ENCODE data around the gene DTWD1. TPM values are rescaled to one million over a fixed set of nuclear protein-coding genes. Genes with fewer than 3 reads are reported as not detected.

The DTWD1 gene
- total and polyA plus RNA-seq, 10 of the 15 experiments (the other 5 are each of a cell fraction or from before 2014, with no cell fraction given): 13.9 to 32.0 (median 19.3) TPM

- Histone ChIP-seq H3K9ac (ENCODE audit: control insufficient read depth, insufficient read depth, low read length) (peak overlapping the region; percentile 74), H3K9me3 (replicated peaks; ENCODE audit: control insufficient read depth, insufficient read depth, low read length) (peaks cover 4% of the 10 kb centered on the region), H3K27ac (ENCODE audit: control insufficient read depth, insufficient read depth) (peak overlapping the region; percentile 71), H3K4me1 (ENCODE audit: control insufficient read depth, insufficient read depth, low read length) (no peaks in the 10 kb centered on the region), H3K27me3 (replicated peaks in 1 of 2; ENCODE audit: control insufficient read depth in 2 of 2, insufficient read depth in 2 of 2, low read length in 1 of 2) (no peaks in the 10 kb centered on the region), H3K4me3 (peak overlapping the region; percentile 73), H2AFZ (ENCODE audit: control insufficient read depth, low read depth, low read length) (peak overlapping the region; percentile 89), H3K36me3 (ENCODE audit: control insufficient read depth in 2 of 2, insufficient read depth in 2 of 2, low read length in 1 of 2) (no peaks in the 10 kb centered on the region), H4K20me1 (ENCODE audit: control insufficient read depth, insufficient read depth) (no peaks in the 10 kb centered on the region), H3K4me2 (ENCODE audit: control insufficient read depth, insufficient read depth) (peak overlapping the region; percentile 78), H3K79me2 (ENCODE audit: control insufficient read depth, insufficient read depth, low read length) (peaks cover 24% of the 10 kb centered on the region)
- CTCF ChIA-PET: no interaction called here
- TSS peak; percentile 94 for BruUV-seq (replicated peaks)
- POLR2A ChIA-PET: interaction anchor here (1.0 kb wide), 1 partner anchor 9 kb away, joined by 3 read pairs; no protein-coding TSS in a partner anchor
- SMC1A ChIA-PET (ENCODE audit: uncharacterized antibody, unreplicated experiment): no interaction called here
- RAD21 ChIA-PET (ENCODE audit: unreplicated experiment): interaction anchor here (1.0 kb wide), 1 partner anchor 32 kb away, joined by 4 read pairs; no protein-coding TSS in a partner anchor
- WGBS (ENCODE audit: insufficient coverage, insufficient replicate concordance, low lambda C conversion rate, missing lambda C conversion rate): 0% methylated on average over 6 of the region's 6 CpGs
- intact Hi-C loops (cut with micrococcal nuclease; ENCODE audit: unreplicated experiment): loop anchor here (5.0 to 10.0 kb wide), 2 partner anchors 463 to 1285 kb away; partner anchors contain the start of genes COPS2 and DUT
- no peak for FAIRE-seq
- TF ChIP-seq MLLT1 (IDR thresholded peaks at IDR 0.05) (peak; percentile 31; the same call in 1 of the 2 replicates), ASH2L (IDR thresholded peaks at IDR 0.05; ENCODE audit: borderline replicate concordance, low read depth) (no peak), PAX8 (IDR thresholded peaks at IDR 0.05) (0 out of 2 replicates have a peak, but pooled peaks have one; percentile 32), ATF3 (IDR thresholded peaks at IDR 0.05; ENCODE audit: borderline replicate concordance, extremely low read depth, low read depth, low read length) (no peak), ZNF384 (IDR thresholded peaks at IDR 0.05; ENCODE audit: borderline replicate concordance, low read depth, low read length) (no peak), NFYB (IDR thresholded peaks at IDR 0.05; ENCODE audit: insufficient read depth, low read depth, low read length) (no peak)
- in situ Hi-C loops (cut with MboI): loop anchor here (10.0 to 25.0 kb wide), 3 partner anchors 465 to 1283 kb away; partner anchors contain the start of genes COPS2, DUT and EID1
- no peak for ATAC-seq
- no peak for DNase-seq (ENCODE audit: low read depth, low spot score)
Observed at GRCh38 chr15:49620199-49620598, 649 bp upstream of the DTWD1 start.

Data from GM12878 (cell line).